HCT116 (cell line): ENCODE measurements around the gene ATXN7L1.

Experiments used
- CTCF ChIP-seq, 3 experiments: fragments of 200-600 bp in 1 of 3; sonication (generic) in 1 of 3; IDR thresholded peaks in 2 of 3; conservative IDR thresholded peaks in 1 of 3; 2 replicates each; pipeline ENCODE4 v1.5.1; 2012 to 2017; ENCODE audit warnings: low read depth in 2 of 3, low read length in 2 of 3, antibody characterized with exemption in 1 of 3, borderline replicate concordance in 1 of 3, control low read depth in 1 of 3, mild to moderate bottlenecking in 1 of 3, mixed read lengths in 1 of 3, mixed run types in 1 of 3, moderate library complexity in 1 of 3; ENCODE audit not compliant: insufficient read depth in 1 of 3
- TF ChIP-seq, protein P1 (sequence below): IDR thresholded peaks from 2 replicates; pipeline ENCODE4 v1.6.1; 2012; ENCODE audit warnings: low read depth

DNA sequence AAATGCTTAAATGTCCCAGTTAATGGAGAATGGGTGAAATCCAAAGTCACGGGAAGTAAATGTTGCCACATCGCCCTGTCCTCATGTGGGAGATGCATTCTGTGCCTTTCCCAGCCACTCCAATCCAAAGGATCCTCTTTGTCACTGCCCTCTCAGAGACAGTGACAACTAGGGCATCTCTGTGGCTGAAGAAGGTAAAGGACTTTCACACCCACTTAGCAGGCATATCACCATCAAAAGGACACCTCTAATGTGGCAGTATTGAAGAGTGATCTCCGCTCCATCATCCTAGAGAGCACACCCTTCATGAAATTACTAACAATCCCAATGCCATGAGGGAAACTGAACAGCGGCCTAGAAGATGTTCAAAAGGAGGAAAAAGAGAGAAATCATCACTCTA lies 13.6 kb downstream of the ATXN7L1 start:
- TF ChIP-seq CTCF (IDR thresholded peaks at IDR 0.05 in 2 of 3, conservative IDR thresholded peaks at IDR 0.05 in 1 of 3; ENCODE audit: borderline replicate concordance in 1 of 3, insufficient read depth in 1 of 3, low read depth in 2 of 3, low read length in 2 of 3) = no peak
- TF ChIP-seq, protein P1, sequence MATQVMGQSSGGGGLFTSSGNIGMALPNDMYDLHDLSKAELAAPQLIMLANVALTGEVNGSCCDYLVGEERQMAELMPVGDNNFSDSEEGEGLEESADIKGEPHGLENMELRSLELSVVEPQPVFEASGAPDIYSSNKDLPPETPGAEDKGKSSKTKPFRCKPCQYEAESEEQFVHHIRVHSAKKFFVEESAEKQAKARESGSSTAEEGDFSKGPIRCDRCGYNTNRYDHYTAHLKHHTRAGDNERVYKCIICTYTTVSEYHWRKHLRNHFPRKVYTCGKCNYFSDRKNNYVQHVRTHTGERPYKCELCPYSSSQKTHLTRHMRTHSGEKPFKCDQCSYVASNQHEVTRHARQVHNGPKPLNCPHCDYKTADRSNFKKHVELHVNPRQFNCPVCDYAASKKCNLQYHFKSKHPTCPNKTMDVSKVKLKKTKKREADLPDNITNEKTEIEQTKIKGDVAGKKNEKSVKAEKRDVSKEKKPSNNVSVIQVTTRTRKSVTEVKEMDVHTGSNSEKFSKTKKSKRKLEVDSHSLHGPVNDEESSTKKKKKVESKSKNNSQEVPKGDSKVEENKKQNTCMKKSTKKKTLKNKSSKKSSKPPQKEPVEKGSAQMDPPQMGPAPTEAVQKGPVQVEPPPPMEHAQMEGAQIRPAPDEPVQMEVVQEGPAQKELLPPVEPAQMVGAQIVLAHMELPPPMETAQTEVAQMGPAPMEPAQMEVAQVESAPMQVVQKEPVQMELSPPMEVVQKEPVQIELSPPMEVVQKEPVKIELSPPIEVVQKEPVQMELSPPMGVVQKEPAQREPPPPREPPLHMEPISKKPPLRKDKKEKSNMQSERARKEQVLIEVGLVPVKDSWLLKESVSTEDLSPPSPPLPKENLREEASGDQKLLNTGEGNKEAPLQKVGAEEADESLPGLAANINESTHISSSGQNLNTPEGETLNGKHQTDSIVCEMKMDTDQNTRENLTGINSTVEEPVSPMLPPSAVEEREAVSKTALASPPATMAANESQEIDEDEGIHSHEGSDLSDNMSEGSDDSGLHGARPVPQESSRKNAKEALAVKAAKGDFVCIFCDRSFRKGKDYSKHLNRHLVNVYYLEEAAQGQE = no peak
